Small intestine (tissue), 7 donors: ENCODE data around the gene NPR2. TPM values are rescaled to one million over a fixed set of nuclear protein-coding genes. Genes with fewer than 3 reads are reported as not detected.
A peak's percentile ranks its signal among the peaks of the same experiment; 100 is the strongest.

Experiments
- DNase-seq, 2 donors: peaks; one replicate each; pipeline versions ENCODE4 v3.0.0 to v3.0.0-alpha.2; 2013
- FAIRE-seq: peaks from 2 replicates; lab custom pipeline; 2012; peaks lifted over from hg19 to GRCh38; lab: Jason Lieb, UNC
- H3K27ac ChIP-seq, 3 donors: one replicate each; pipeline ENCODE4 v1.5.1; 2013; ENCODE audit warnings: low read length in 2 of 3, mild to moderate bottlenecking in 2 of 3, control low read depth in 1 of 3, inconsistent platforms in 1 of 3, low read depth in 1 of 3, moderate library complexity in 1 of 3
- H3K27me3 ChIP-seq, 3 donors: one replicate each; pipeline ENCODE4 v1.6.1; 2013; ENCODE audit warnings: low read length in 3 of 3, inconsistent platforms in 1 of 3; ENCODE audit not compliant: control insufficient read depth in 3 of 3, insufficient read depth in 3 of 3
- H3K36me3 ChIP-seq, 3 donors: one replicate each; pipeline ENCODE4 v1.6.1; 2013; ENCODE audit warnings: low read length in 3 of 3, inconsistent platforms in 1 of 3, low read depth in 1 of 3, mild to moderate bottlenecking in 1 of 3, moderate library complexity in 1 of 3; ENCODE audit not compliant: control insufficient read depth in 3 of 3, insufficient read depth in 2 of 3
- H3K4me1 ChIP-seq, 3 donors: one replicate each; pipeline ENCODE4 v1.6.1; 2013; ENCODE audit warnings: low read length in 2 of 3, inconsistent platforms in 1 of 3, low read depth in 1 of 3, mild to moderate bottlenecking in 1 of 3, moderate library complexity in 1 of 3; ENCODE audit not compliant: control insufficient read depth in 3 of 3, insufficient read depth in 2 of 3
- H3K4me3 ChIP-seq, 3 donors: one replicate each; pipeline ENCODE4 v1.5.1; 2013; ENCODE audit warnings: low read length in 3 of 3, control low read depth in 1 of 3, inconsistent platforms in 1 of 3, low read depth in 1 of 3, mild to moderate bottlenecking in 1 of 3, moderate library complexity in 1 of 3
- H3K9me3 ChIP-seq, 2 donors: one replicate each; pipeline ENCODE4 v1.6.1; 2013; ENCODE audit warnings: low read depth in 1 of 2, low read length in 1 of 2; ENCODE audit not compliant: control insufficient read depth in 2 of 2, insufficient read depth in 1 of 2
- WGBS, 3 donors: extraction: QIAGEN DNeasy Blood & Tissue Kit; methylation state at CpG; one replicate each; pipeline ENCODE4 v1.1.7; 2013; 5-methylcytosine and 5-hydroxymethylcytosine counted together
- polyA plus RNA-seq, 4 donors: library from polyadenylated mRNA; stranded (reverse) in 3 of 4; unstranded in 1 of 4; fragments of 200-250 nt in 3 of 4; fragments of 120-200 nt in 1 of 4; gene quantifications; one replicate each; pipeline versions ENCODE4 v1.2.1 to v1.2.3, GENCODE V29; 2013
- donor health status: healthy with polysubstance abuse.
- donor health status: control.
- donor health status: control.
- donor health status: Bipolar disorder and iron deficiency.
- donor health status: healthy.

NPR2 gene
- polyA plus RNA-seq, 4 donors, result 0.89 to 12.0 (median 4.9) TPM

- H3K4me3 ChIP-seq, result no peak overlapping the region
- H3K4me1 ChIP-seq, result peaks cover 3 to 74% (median 4%) of the 10 kb centered on the region in 3 donors
- H3K27me3 ChIP-seq, result no peaks in the 10 kb centered on the region
- FAIRE-seq, result no peak
- WGBS, 3 donors, result 65 to 78% (median 70%) methylated on average over 5 of the region's 5 CpGs
- H3K9me3 ChIP-seq, result no peaks in the 10 kb centered on the region
- DNase-seq, result peak in 1 of 2 donors; percentile 58
- peak overlapping the region in 1 of 3 donors; percentile 85 for H3K27ac ChIP-seq
- H3K36me3 ChIP-seq, result peaks cover 0 to 39% (median 0%) of the 10 kb centered on the region in 3 donors
Measured at GRCh38 chr9:35832814-35833213, 41.4 kb downstream of the NPR2 start.

GRCh38 chr9:35834260-35835215 is 43.1 kb downstream of the NPR2 start:
- H3K9me3 ChIP-seq, result no peaks in the 10 kb centered on the region
- H3K27ac ChIP-seq, result peak overlapping the region in 2 of 3 donors; percentile 14 to 85
- peaks cover 3 to 69% (median 4%) of the 10 kb centered on the region in 3 donors for H3K4me1 ChIP-seq
- DNase-seq (no peak), FAIRE-seq (no peak)
- 75 to 83% (median 82%) methylated on average over 14 of the region's 14 CpGs for WGBS, 3 donors
- H3K36me3 ChIP-seq, result peaks cover 0 to 47% (median 0%) of the 10 kb centered on the region in 3 donors
- H3K4me3 ChIP-seq, result no peak overlapping the region
- H3K27me3 ChIP-seq, result no peaks in the 10 kb centered on the region

GRCh38 chr9:35835216-35835632 is 43.8 kb downstream of the NPR2 start:
- peak overlapping the region in 1 of 3 donors; percentile 12 for H3K27ac ChIP-seq
- H3K4me1 ChIP-seq, result peaks cover 3 to 62% (median 4%) of the 10 kb centered on the region in 3 donors
- H3K4me3 ChIP-seq, result no peak overlapping the region
- WGBS, 3 donors, result 76 to 91% (median 76%) methylated on average over 3 of the region's 3 CpGs
- no peaks in the 10 kb centered on the region for H3K9me3 ChIP-seq
- peaks cover 0 to 54% (median 0%) of the 10 kb centered on the region in 3 donors for H3K36me3 ChIP-seq
- FAIRE-seq (no peak), DNase-seq (peak in 1 of 2 donors; percentile 46)
- H3K27me3 ChIP-seq, result no peaks in the 10 kb centered on the region

GRCh38 chr9:35835766-35836165 is 44.4 kb downstream of the NPR2 start:
- WGBS, 3 donors, result 18 to 61% (median 24%) methylated on average over 2 of the region's 2 CpGs
- Histone ChIP-seq H3K4me1 (peaks cover 3 to 59% (median 4%) of the 10 kb centered on the region in 3 donors), H3K27me3 (no peaks in the 10 kb centered on the region), H3K27ac (no peak overlapping the region), H3K36me3 (peaks cover 0 to 59% (median 0%) of the 10 kb centered on the region in 3 donors), H3K4me3 (no peak overlapping the region), H3K9me3 (no peaks in the 10 kb centered on the region)
- no peak for FAIRE-seq
- DNase-seq, result peak in 1 of 2 donors; percentile 63

- DNase-seq (no peak), FAIRE-seq (no peak)
- Histone ChIP-seq H3K9me3 (no peaks in the 10 kb centered on the region), H3K27ac (no peak overlapping the region), H3K4me3 (no peak overlapping the region), H3K27me3 (no peaks in the 10 kb centered on the region), H3K36me3 (peaks cover 0 to 67% (median 0%) of the 10 kb centered on the region in 3 donors), H3K4me1 (peaks cover 3 to 53% (median 4%) of the 10 kb centered on the region in 3 donors)
- WGBS, 3 donors, result 94 to 95% (median 94%) methylated on average over 5 of the region's 5 CpGs
Measured at GRCh38 chr9:35836595-35836994, 45.2 kb downstream of the NPR2 start.

- DNase-seq, result no peak
- Histone ChIP-seq H3K4me3 (no peak overlapping the region), H3K9me3 (no peaks in the 10 kb centered on the region), H3K36me3 (peaks cover 0 to 69% (median 0%) of the 10 kb centered on the region in 3 donors), H3K27me3 (no peaks in the 10 kb centered on the region), H3K4me1 (peaks cover 2 to 23% (median 5%) of the 10 kb centered on the region in 3 donors), H3K27ac (no peak overlapping the region)
- no peak for FAIRE-seq
- WGBS, 3 donors, result 85 to 96% (median 87%) methylated on average over 5 of the region's 5 CpGs
Measured at GRCh38 chr9:35839926-35840325, 48.5 kb downstream of the NPR2 start.

- DNase-seq, result no peak
- H3K27ac ChIP-seq, result no peak overlapping the region
- WGBS, 3 donors, result 92 to 97% (median 95%) methylated on average over 12 to 15 of the region's 15 CpGs
- peaks cover 0 to 65% (median 0%) of the 10 kb centered on the region in 3 donors for H3K36me3 ChIP-seq
- no peaks in the 10 kb centered on the region for H3K27me3 ChIP-seq
- no peak overlapping the region for H3K4me3 ChIP-seq
- no peak for FAIRE-seq
- H3K9me3 ChIP-seq, result no peaks in the 10 kb centered on the region
- peaks cover 0 to 17% (median 8%) of the 10 kb centered on the region in 3 donors for H3K4me1 ChIP-seq
Measured at GRCh38 chr9:35840881-35841644, 49.7 kb downstream of the NPR2 start.

- no peak overlapping the region for H3K4me3 ChIP-seq
- 87 to 94% (median 89%) methylated on average over 5 of the region's 5 CpGs for WGBS, 3 donors
- H3K4me1 ChIP-seq, result peaks cover 0 to 13% (median 8%) of the 10 kb centered on the region in 3 donors
- H3K27ac ChIP-seq, result no peak overlapping the region
- H3K36me3 ChIP-seq, result peaks cover 0 to 66% (median 0%) of the 10 kb centered on the region in 3 donors
- no peak for FAIRE-seq
- H3K27me3 ChIP-seq, result no peaks in the 10 kb centered on the region
- no peaks in the 10 kb centered on the region for H3K9me3 ChIP-seq
- no peak for DNase-seq
Measured at GRCh38 chr9:35841645-35841900, 50.2 kb downstream of the NPR2 start.
